ENCODE data around the gene NRAP.

Gene NRAP

GRCh38 chr10:113540845-113541548, 122.8 kb downstream of the NRAP start:
- H3K27ac ChIP-seq (ENCODE audit: insufficient read depth, low read length, poor library complexity, severe bottlenecking), result no peak overlapping the region
- DNase-seq, result no peak

GRCh38 chr10:113539789-113540188, 124.1 kb downstream of the NRAP start:
- Histone ChIP-seq H3K9me3 (ENCODE audit: control insufficient read depth, low read length) (no peaks in the 10 kb centered on the region), H3K27me3 (replicated peaks; ENCODE audit: control insufficient read depth, insufficient read depth, low read length, poor library complexity, severe bottlenecking) (no peaks in the 10 kb centered on the region), H3K27ac (ENCODE audit: insufficient read depth, low read length, poor library complexity, severe bottlenecking) (no peak overlapping the region), H3K4me3 (ENCODE audit: insufficient read depth, low read depth, low read length, poor library complexity, severe bottlenecking) (no peak overlapping the region), H3K36me3 (ENCODE audit: control insufficient read depth, insufficient read depth, low read length) (no peaks in the 10 kb centered on the region), H3K4me1 (ENCODE audit: control insufficient read depth, insufficient read depth, low read length, poor library complexity, severe bottlenecking) (no peaks in the 10 kb centered on the region)
- no peak for DNase-seq

More at GRCh38 chr10:113540845-113541548, 122.8 kb downstream of the NRAP start:
- no peaks in the 10 kb centered on the region for H3K27me3 ChIP-seq (replicated peaks; ENCODE audit: control insufficient read depth, insufficient read depth, low read length, poor library complexity, severe bottlenecking)
- H3K9me3 ChIP-seq (ENCODE audit: control insufficient read depth, low read length), result no peaks in the 10 kb centered on the region
- H3K4me1 ChIP-seq (ENCODE audit: control insufficient read depth, insufficient read depth, low read length, poor library complexity, severe bottlenecking), result no peaks in the 10 kb centered on the region
- no peak overlapping the region for H3K4me3 ChIP-seq (ENCODE audit: insufficient read depth, low read depth, low read length, poor library complexity, severe bottlenecking)
- H3K36me3 ChIP-seq (ENCODE audit: control insufficient read depth, insufficient read depth, low read length), result no peaks in the 10 kb centered on the region

All from effector memory CD4-positive, alpha-beta T cell (primary cell).